AG20443 (cell line): ENCODE data around the gene ZNF772.
A peak's percentile ranks its signal among the peaks of the same experiment; 100 is the strongest.

Source experiments
- DNase-seq: peaks from one replicate; pipeline ENCODE4 v3.0.0; 2012; ENCODE audit warnings: low spot score, mixed read lengths

Gene ZNF772

GRCh38 chr19:57435062-57435978, 42.0 kb downstream of the ZNF772 start, which contains the start of gene ZNF749:
ZNF749 (plus strand) TSS chr19:57435325; CDS start chr19:57435579, 254 bp downstream.
- DNase-seq: peak; percentile 98

- DNase-seq: no peak
These were observed 42.8 kb downstream of the ZNF772 start for GRCh38 chr19:57434386-57435061.

- no peak for DNase-seq
These were observed 56.3 kb downstream of the ZNF772 start for GRCh38 chr19:57421037-57421436.

- DNase-seq: no peak
These were observed 57.9 kb downstream of the ZNF772 start for GRCh38 chr19:57419439-57419838.
